ENCODE results near the gene NOTO.

The NOTO gene

DNA sequence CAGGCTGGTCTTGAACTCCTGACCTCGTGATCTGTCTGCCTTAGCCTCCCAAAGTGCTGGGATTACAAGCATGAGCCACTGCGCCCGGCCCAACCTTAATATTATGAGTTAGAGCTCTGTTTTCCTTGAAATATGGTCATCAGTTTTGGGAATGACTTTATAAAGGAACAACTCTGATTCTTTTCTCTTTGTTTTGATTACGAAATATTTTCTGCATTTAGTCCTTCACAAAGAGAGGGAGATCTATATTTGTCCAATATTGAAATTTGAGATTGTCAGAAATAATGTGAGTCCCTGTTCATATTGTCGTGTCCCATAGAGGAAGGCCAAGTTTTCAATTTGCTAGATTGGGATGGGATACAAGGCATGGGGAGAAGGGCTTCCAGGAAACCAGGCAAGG is 14.8 kb downstream of the NOTO start:
- POLR2A ChIA-PET = interaction anchor here (2.6 kb wide), 1 partner anchor 16 kb away, joined by 20 read pairs; the partner anchor contains the start of genes CCT7 and PRADC1
- Histone ChIP-seq H3K27ac (ENCODE audit: extremely low read depth, low read depth, low read length) (no peak overlapping the region), H3K4me3 (ENCODE audit: low read depth, low read length) (no peak overlapping the region), H3K36me3 (ENCODE audit: control insufficient read depth in 2 of 2, insufficient read depth in 1 of 2, low read length in 2 of 2) (peaks cover 0 to 31% of the 10 kb centered on the region in 2 experiments; a peak in 1 of 3 replicates), H3K4me1 (ENCODE audit: control insufficient read depth, insufficient read depth, low read length) (no peaks in the 10 kb centered on the region), H3K9me3 (ENCODE audit: control insufficient read depth, insufficient read depth, low read depth, low read length) (no peaks in the 10 kb centered on the region)
- CTCF ChIA-PET = interaction anchor here (0.5 to 1.2 kb wide), 2 partner anchors 40 to 168 kb away, joined by 3 to 5 read pairs; partner anchors contain the start of gene ALMS1
- TF ChIP-seq GLI2 (tag by site-specific recombination; IDR thresholded peaks at IDR 0.05; ENCODE audit: borderline replicate concordance, low read depth) (no peak), ZNF670 (tag by site-specific recombination; IDR thresholded peaks at IDR 0.05; ENCODE audit: low read depth) (no peak), ZNF843 (tag by site-specific recombination; IDR thresholded peaks at IDR 0.05) (no peak), ZNF175 (tag by site-specific recombination; IDR thresholded peaks at IDR 0.05) (no peak)

DNA sequence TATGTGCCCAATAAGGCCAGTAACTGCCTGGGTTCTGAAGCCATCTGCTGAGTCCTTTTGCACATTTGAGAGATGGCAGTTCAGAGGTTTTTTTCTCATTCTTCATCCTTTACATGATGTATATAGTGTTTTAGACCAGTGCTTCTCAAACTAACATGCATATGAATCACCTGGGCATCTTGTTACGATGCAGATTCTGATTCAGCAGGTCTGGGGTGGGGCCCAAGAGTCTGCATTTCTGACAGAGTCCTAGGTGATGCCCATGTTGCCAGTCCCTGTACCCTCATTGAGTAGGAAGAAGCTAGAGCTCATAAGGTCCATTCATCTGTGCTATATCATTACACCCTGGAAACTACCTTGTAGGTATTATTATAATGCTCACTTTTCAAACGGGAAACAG is 15.5 kb downstream of the NOTO start:
- TF ChIP-seq, protein P1, sequence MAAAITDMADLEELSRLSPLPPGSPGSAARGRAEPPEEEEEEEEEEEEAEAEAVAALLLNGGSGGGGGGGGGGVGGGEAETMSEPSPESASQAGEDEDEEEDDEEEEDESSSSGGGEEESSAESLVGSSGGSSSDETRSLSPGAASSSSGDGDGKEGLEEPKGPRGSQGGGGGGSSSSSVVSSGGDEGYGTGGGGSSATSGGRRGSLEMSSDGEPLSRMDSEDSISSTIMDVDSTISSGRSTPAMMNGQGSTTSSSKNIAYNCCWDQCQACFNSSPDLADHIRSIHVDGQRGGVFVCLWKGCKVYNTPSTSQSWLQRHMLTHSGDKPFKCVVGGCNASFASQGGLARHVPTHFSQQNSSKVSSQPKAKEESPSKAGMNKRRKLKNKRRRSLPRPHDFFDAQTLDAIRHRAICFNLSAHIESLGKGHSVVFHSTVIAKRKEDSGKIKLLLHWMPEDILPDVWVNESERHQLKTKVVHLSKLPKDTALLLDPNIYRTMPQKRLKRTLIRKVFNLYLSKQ (tag by site-specific recombination; IDR thresholded peaks at IDR 0.05; ENCODE audit: borderline replicate concordance) = no peak
- TF ChIP-seq, protein P2, sequence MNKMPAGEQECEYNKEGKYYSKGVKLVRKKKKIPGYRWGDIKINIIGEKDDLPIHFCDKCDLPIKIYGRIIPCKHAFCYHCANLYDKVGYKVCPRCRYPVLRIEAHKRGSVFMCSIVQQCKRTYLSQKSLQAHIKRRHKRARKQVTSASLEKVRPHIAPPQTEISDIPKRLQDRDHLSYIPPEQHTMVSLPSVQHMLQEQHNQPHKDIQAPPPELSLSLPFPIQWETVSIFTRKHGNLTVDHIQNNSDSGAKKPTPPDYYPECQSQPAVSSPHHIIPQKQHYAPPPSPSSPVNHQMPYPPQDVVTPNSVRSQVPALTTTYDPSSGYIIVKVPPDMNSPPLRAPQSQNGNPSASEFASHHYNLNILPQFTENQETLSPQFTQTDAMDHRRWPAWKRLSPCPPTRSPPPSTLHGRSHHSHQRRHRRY (tag by site-specific recombination; IDR thresholded peaks at IDR 0.05) = no peak
- TF ChIP-seq SETDB1 (IDR thresholded peaks at IDR 0.05; ENCODE audit: insufficient read length, low read length) (no peak), KLF8 (tag by site-specific recombination; IDR thresholded peaks at IDR 0.05) (no peak), HOXC10 (CRISPR knock-in tag; IDR thresholded peaks at IDR 0.05) (no peak), ZNF548 (tag by site-specific recombination; IDR thresholded peaks at IDR 0.05) (no peak), ZNF555 (tag by site-specific recombination; conservative IDR thresholded peaks at IDR 0.05) (no peak), ZNF138 (tag by site-specific recombination; IDR thresholded peaks at IDR 0.05; ENCODE audit: borderline replicate concordance) (no peak), ZNF354C (tag by site-specific recombination; IDR thresholded peaks at IDR 0.05; ENCODE audit: borderline replicate concordance, low read depth) (no peak)
- TF ChIP-seq, protein P3, sequence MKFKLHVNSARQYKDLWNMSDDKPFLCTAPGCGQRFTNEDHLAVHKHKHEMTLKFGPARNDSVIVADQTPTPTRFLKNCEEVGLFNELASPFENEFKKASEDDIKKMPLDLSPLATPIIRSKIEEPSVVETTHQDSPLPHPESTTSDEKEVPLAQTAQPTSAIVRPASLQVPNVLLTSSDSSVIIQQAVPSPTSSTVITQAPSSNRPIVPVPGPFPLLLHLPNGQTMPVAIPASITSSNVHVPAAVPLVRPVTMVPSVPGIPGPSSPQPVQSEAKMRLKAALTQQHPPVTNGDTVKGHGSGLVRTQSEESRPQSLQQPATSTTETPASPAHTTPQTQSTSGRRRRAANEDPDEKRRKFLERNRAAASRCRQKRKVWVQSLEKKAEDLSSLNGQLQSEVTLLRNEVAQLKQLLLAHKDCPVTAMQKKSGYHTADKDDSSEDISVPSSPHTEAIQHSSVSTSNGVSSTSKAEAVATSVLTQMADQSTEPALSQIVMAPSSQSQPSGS (tag by site-specific recombination; IDR thresholded peaks at IDR 0.05; ENCODE audit: low read depth) = no peak
- TF ChIP-seq, protein P4, sequence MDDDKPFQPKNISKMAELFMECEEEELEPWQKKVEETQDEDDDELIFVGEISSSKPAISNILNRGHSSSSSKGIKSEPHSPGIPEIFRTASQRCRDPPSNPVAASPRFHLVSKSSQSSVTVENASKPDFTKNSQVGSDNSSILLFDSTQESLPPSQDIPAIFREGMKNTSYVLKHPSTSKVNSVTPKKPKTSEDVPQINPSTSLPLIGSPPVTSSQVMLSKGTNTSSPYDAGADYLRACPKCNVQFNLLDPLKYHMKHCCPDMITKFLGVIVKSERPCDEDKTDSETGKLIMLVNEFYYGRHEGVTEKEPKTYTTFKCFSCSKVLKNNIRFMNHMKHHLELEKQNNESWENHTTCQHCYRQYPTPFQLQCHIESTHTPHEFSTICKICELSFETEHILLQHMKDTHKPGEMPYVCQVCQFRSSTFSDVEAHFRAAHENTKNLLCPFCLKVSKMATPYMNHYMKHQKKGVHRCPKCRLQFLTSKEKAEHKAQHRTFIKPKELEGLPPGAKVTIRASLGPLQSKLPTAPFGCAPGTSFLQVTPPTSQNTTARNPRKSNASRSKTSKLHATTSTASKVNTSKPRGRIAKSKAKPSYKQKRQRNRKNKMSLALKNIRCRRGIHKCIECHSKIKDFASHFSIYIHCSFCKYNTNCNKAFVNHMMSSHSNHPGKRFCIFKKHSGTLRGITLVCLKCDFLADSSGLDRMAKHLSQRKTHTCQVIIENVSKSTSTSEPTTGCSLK (tag by site-specific recombination; IDR thresholded peaks at IDR 0.05) = no peak
- TF ChIP-seq, protein P5, sequence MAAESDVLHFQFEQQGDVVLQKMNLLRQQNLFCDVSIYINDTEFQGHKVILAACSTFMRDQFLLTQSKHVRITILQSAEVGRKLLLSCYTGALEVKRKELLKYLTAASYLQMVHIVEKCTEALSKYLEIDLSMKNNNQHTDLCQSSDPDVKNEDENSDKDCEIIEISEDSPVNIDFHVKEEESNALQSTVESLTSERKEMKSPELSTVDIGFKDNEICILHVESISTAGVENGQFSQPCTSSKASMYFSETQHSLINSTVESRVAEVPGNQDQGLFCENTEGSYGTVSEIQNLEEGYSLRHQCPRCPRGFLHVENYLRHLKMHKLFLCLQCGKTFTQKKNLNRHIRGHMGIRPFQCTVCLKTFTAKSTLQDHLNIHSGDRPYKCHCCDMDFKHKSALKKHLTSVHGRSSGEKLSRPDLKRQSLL (tag by site-specific recombination; IDR thresholded peaks at IDR 0.05) = no peak
- ChIA-PET POLR2A (interaction anchor here (2.6 kb wide), 1 partner anchor 15 kb away, joined by 20 read pairs; the partner anchor contains the start of genes CCT7 and PRADC1), CTCF (interaction anchor here (0.7 to 1.2 kb wide), 2 partner anchors 40 to 141 kb away, joined by 5 read pairs; no protein-coding TSS in a partner anchor)
- Histone ChIP-seq H3K4me3 (ENCODE audit: low read depth, low read length) (no peak overlapping the region), H3K27ac (ENCODE audit: extremely low read depth, low read depth, low read length) (no peak overlapping the region), H3K36me3 (ENCODE audit: control insufficient read depth in 2 of 2, insufficient read depth in 1 of 2, low read length in 2 of 2) (peaks cover 0 to 37% of the 10 kb centered on the region in 2 experiments; a peak in 1 of 3 replicates), H3K4me1 (ENCODE audit: control insufficient read depth, insufficient read depth, low read length) (no peaks in the 10 kb centered on the region), H3K9me3 (ENCODE audit: control insufficient read depth, insufficient read depth, low read depth, low read length) (no peaks in the 10 kb centered on the region)

Measured in HEK293 (cell line).